ENCODE measurements around the gene NCAM2.

GRCh38 chr21:21279193-21279901 lies 281.1 kb downstream of the NCAM2 start:
- TF ChIP-seq BCL11A (tag by site-specific recombination; IDR thresholded peaks at IDR 0.05; ENCODE audit: low read depth) (no peak), ZNF221 (tag by site-specific recombination; IDR thresholded peaks at IDR 0.05; ENCODE audit: borderline replicate concordance) (no peak), REST (tag by site-specific recombination; IDR thresholded peaks at IDR 0.05) (no peak), MZF1 (tag by site-specific recombination; IDR thresholded peaks at IDR 0.05; ENCODE audit: borderline replicate concordance) (no peak), ZNF645 (tag by site-specific recombination; IDR thresholded peaks at IDR 0.05) (no peak), ATF2 (tag by site-specific recombination; IDR thresholded peaks at IDR 0.05; ENCODE audit: low read depth) (no peak), ZNF670 (tag by site-specific recombination; IDR thresholded peaks at IDR 0.05; ENCODE audit: low read depth) (no peak), ZNF174 (tag by site-specific recombination; IDR thresholded peaks at IDR 0.05) (no peak)
- TF ChIP-seq, protein P1, sequence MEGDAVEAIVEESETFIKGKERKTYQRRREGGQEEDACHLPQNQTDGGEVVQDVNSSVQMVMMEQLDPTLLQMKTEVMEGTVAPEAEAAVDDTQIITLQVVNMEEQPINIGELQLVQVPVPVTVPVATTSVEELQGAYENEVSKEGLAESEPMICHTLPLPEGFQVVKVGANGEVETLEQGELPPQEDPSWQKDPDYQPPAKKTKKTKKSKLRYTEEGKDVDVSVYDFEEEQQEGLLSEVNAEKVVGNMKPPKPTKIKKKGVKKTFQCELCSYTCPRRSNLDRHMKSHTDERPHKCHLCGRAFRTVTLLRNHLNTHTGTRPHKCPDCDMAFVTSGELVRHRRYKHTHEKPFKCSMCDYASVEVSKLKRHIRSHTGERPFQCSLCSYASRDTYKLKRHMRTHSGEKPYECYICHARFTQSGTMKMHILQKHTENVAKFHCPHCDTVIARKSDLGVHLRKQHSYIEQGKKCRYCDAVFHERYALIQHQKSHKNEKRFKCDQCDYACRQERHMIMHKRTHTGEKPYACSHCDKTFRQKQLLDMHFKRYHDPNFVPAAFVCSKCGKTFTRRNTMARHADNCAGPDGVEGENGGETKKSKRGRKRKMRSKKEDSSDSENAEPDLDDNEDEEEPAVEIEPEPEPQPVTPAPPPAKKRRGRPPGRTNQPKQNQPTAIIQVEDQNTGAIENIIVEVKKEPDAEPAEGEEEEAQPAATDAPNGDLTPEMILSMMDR (tag by site-specific recombination; IDR thresholded peaks at IDR 0.05) = no peak
- TF ChIP-seq, protein P2, sequence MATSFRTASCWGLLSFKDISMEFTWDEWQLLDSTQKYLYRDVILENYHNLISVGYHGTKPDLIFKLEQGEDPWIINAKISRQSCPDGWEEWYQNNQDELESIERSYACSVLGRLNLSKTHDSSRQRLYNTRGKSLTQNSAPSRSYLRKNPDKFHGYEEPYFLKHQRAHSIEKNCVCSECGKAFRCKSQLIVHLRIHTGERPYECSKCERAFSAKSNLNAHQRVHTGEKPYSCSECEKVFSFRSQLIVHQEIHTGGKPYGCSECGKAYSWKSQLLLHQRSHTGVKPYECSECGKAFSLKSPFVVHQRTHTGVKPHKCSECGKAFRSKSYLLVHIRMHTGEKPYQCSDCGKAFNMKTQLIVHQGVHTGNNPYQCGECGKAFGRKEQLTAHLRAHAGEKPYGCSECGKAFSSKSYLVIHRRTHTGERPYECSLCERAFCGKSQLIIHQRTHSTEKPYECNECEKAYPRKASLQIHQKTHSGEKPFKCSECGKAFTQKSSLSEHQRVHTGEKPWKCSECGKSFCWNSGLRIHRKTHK (tag by site-specific recombination; IDR thresholded peaks at IDR 0.05) = no peak
- TF ChIP-seq, protein P3, sequence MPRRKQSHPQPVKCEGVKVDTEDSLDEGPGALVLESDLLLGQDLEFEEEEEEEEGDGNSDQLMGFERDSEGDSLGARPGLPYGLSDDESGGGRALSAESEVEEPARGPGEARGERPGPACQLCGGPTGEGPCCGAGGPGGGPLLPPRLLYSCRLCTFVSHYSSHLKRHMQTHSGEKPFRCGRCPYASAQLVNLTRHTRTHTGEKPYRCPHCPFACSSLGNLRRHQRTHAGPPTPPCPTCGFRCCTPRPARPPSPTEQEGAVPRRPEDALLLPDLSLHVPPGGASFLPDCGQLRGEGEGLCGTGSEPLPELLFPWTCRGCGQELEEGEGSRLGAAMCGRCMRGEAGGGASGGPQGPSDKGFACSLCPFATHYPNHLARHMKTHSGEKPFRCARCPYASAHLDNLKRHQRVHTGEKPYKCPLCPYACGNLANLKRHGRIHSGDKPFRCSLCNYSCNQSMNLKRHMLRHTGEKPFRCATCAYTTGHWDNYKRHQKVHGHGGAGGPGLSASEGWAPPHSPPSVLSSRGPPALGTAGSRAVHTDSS (tag by site-specific recombination; IDR thresholded peaks at IDR 0.05) = no peak
